Esophagus squamous epithelium (tissue), 4 donors: ENCODE results near the gene KCNMA1.

Source experiments
- CTCF ChIP-seq, 6 experiments: fragments of 450-650 bp in 4 of 6; fragments of 200-600 bp in 2 of 6; sonication (generic) in 2 of 6; IDR thresholded peaks; one replicate each; pipeline ENCODE4 v1.5.1; 2016 to 2019; ENCODE audit warnings: antibody characterized with exemption in 6 of 6, mild to moderate bottlenecking in 4 of 6, moderate library complexity in 4 of 6
- POLR2A ChIP-seq, 4 donors: fragments of 450-650 bp; IDR thresholded peaks; one replicate each; pipeline ENCODE4 v1.6.1; 2017; ENCODE audit warnings: antibody characterized with exemption in 4 of 4, mild to moderate bottlenecking in 4 of 4, moderate library complexity in 3 of 4

DNA sequence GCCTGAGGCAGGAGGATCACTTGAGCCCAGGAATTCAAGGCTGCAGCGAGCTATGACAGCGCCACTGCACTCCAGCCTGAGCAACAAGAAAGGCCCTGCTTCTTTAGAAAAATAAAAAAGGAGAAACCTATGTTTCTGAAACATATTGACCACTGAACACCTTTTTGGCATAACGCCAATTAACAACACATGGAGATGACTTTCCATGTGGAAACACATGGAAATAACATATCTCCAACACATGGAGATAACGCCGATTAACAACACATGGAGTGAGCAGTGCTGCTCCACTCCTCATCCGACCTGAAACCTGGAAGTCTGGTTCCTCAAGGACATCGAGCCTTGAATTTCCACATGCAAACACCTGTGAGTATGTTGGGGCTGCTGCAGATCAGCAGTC is 126.9 kb downstream of the KCNMA1 start:
- TF ChIP-seq CTCF (IDR thresholded peaks at IDR 0.05) = no peak
- no peak for TF ChIP-seq POLR2A (IDR thresholded peaks at IDR 0.05)
